GM18907 (cell line): ENCODE data around the gene SH3D21.

Source experiments
- ATAC-seq: cut with Tn5 transposase; IDR thresholded peaks from one replicate; pipeline ENCODE4 v1.9.1; 2021; ENCODE audit warnings: mild to moderate bottlenecking, moderate library complexity; ENCODE audit not compliant: unreplicated experiment

Gene SH3D21

DNA sequence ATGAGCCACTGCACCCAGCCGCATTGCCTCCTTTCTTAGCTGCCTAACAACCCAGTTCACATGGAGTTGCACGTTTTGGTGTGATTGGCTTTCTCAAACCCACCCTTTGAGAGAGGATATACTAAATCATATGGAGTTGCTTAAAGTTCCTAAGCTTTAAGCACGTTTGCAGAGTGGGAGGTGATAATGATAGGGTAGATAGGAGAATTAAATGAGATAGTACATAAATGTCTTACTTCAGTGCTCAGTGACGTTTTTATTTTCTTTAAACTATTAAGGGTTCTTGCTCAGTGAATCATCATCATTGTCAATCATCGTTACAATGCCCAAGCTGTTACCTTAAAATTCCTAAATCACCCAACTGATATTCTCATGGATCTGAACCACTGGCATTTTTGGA, 2.9 kb upstream of the SH3D21 start:
- no peak for ATAC-seq

DNA sequence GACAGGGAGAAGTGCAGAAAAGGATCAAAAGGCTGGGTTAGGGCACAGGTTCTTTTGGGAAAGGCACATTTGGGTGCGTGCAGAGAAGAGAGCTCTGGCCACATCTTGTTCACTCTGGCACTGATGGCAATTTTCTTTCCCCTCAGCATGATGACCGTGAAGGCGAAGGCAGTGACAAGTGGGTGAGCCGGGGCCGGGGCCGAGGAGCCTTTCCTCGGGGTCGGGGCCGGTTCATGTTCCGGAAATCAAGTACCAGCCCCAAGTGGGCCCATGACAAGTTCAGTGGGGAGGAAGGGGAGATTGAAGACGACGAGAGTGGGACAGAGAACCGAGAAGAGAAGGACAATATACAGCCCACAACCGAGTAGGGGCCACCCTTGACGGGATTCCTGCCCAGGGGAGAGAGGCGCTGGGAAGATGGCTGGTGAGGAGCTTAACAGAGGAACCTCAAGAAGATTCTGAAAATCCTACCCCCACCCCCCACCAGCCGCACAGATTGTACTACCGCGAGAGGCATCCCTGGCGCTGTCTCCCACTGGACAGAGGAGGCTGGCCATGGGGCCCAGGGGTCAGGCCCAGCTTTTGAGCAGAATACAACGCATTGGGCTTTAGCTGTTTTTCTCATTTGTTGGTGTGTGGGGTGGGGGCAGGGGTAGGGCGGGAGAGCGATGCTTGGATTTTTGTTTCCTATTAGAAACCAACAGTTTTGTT, 2.4 kb upstream of the SH3D21 start:
- no peak for ATAC-seq

DNA sequence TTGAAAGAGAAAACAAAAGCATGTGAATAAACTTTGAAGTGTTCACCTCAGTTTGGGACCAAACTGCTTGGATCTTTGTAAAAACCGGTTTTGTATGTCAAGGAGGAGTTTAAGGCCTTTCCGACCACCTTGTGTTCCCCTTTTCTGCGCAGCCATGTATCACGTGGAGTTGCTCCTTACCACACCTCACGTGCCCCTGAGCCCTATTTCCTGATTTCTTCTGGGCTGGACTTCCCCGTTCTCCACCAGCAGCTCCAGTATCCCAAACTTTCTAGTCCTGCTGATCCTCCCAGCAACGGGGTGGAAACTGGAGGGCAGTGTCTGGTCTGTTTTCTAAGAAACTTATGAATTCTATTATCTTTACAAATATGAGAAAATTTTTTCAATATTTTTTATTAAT, 1.6 kb upstream of the SH3D21 start:
- ATAC-seq = no peak

DNA sequence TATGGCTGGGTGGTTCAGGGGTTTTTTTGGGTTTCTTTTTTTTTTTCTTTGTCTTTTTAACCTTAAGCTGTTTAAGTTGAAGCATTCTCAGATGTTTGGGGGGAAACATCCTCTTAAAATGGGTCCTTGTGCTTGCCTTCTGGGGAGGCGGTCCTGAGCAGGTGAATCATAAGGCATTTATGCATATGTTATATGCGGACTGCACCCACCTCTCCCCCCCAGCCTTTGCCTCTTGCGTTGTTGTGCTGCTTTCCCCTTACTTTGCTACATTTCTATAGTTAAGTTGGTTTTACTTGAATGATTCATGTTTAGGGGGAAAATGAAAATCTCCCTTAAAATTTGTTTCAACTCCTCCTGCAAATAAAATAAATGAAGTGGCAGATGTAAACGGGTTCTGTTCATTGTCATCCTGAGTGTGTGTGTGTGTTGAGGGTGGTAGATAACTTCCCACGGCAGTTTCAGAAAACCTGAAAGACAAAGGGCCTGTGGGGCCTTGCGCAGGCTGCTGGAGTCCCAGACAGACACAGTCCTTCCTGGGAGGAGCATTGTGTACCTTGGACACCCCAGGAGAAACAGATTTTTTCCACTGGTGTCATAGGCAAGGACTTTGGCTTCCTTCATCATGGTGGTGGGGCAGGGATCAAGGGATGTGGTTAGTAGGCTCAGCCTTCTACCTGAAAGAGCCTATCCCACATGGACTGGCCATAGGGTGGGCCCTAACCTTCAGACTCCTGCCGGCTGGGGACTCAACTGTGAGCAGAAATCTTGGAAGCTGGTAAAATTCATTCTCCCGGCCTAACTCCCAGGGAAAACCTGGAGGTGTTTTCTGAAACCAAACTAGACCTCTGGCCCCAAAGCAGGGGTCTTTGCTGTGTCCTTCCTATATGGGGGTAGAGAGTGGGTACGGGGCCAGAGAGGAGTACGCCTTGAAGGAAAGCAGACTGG, 926 bp upstream of the SH3D21 start:
- ATAC-seq = no peak

- no peak for ATAC-seq
Observed at GRCh38 chr1:36305915-36306209, 306 bp upstream of the SH3D21 start.

DNA sequence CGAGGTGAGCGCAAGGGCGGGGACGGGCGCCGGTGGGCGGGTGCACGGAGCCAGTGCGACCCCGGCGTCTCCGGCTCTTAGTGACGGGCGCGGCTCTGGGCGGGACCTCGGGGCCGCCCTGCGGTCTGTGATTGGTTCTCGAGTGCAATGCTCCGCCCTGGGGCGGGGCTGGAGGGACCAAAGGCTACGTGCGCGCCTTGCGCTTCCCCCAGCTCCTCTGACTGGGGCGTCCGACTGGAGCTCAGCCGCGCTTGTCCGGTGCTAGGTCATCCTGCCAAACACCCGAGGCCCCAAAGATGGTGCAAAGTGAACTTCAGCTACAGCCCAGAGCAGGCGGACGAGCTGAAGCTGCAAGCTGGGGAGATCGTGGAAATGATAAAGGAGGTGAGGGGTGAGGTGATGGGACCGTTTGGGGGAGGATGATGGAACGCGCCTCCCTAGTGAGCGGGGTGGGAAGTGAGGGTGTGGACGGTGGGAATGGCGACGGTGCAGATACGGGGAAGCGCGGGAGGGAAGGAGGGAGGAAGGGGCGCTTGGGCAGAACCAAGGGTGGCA, 811 bp downstream of the SH3D21 start:
- peak; percentile 94 for ATAC-seq

- ATAC-seq = no peak
Observed at GRCh38 chr1:36307601-36308330, 1.6 kb downstream of the SH3D21 start.

GRCh38 chr1:36309397-36309796, 3.2 kb downstream of the SH3D21 start:
- no peak for ATAC-seq

DNA sequence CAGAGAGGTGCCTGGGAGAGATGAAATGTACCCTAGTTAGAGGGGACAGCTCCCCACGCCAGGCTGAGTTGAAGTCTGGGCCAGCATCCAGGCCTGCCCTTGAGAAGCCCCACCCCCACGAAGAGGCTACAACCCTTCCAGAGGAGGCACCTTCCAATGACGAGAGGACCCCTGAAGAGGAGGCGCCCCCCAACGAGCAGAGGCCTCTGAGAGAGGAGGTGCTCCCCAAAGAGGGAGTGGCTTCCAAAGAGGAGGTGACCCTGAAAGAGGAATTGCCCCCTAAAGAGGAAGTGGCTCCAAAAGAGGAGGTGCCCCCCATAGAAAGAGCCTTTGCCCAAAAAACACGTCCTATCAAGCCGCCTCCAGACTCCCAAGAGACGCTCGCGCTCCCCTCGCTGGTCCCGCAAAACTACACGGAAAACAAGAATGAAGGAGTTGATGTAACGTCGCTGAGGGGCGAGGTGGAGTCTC, 14.2 kb downstream of the SH3D21 start:
- ATAC-seq = no peak

- no peak for ATAC-seq
Observed at GRCh38 chr1:36320767-36321118, 14.6 kb downstream of the SH3D21 start.

DNA sequence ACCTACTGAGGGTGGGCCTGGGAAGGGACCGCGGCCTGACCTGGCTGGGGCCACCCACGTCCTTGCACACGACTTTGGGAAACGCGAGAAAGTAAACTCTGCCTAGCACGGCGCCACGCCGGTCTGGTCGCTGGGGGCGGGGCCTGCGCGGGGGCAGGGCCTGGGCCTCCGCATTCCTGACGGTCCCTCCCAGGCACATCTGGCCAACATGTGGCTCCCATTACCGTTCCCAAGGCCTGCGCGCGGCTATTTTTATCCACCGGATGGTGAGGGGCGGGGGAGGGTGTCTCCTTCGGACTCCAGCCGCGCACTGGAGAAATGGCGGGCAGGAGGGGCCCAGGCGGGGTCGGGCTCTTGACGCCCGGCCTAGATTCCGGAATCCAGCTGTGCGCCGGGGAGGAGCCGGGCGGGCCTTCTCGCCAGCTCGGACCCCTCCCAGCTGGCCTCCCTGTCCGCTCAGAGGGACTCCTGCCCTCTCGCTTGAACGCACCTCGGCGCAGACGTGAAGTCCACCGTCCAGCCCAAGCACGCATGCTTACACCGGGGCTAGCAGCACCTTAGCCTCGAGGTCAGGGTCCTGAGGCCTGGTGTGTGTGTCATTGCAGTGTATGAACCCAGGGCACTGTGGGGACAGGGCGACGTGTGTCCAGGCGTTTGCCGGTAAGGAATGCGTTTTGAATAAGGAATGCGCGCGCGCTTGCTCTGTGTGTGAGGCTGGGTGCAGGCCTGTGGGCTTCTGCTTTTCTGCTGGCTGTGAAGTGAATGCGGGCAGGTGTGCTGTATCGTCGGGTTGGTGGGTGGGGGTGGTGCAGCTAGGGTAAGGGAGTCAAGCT, 15.2 kb downstream of the SH3D21 start:
- no peak for ATAC-seq

GRCh38 chr1:36322041-36322785, 16.0 kb downstream of the SH3D21 start:
- no peak for ATAC-seq

GRCh38 chr1:36322786-36323635, 16.8 kb downstream of the SH3D21 start:
- no peak for ATAC-seq

DNA sequence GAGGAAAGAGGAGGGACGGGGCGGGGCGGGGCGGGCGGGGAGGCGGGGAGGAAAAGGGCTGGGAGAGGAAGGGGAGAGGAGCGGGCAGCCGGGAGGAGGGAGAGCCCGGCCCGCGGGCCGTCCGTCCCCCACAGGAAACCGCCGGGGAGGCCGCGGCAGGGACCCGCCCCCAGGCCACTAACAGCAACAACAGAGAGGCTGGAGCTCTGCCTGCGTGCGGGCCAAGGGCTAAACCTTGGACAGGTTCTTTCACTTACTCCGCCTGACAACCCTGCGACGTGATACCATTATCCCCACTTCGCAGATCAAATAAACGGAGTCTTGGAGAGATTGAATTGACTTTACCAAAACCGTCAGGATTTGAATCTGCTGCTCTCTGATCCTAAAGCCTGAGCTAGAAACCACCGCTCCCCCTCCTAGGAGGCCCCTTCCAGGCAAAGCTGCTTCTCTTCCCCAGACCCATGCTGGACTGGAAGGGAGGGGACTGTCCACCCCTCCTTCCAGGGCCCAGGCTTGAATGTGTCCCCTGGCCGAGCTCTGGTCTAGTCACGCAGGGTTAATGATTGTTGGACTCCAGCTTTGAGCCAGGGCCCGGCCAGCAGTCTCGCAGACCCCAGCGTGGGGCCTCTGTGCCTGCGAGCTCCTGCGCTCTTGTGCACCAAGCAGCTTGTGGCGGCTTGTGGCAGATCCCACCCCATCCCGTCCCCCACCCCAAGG, 17.6 kb downstream of the SH3D21 start, which contains the start of gene EVA1B:
Gene EVA1B, minus strand, starts transcription at position 10 of the 717 bp plus-strand sequence. CDS start 608 bp downstream, outside the sequence.
- ATAC-seq = no peak

- ATAC-seq = no peak
Observed at GRCh38 chr1:36324353-36324703, 18.2 kb downstream of the SH3D21 start.

GRCh38 chr1:36326499-36326898, 20.3 kb downstream of the SH3D21 start:
- no peak for ATAC-seq

GRCh38 chr1:36327421-36328087, 21.4 kb downstream of the SH3D21 start:
- ATAC-seq = no peak

GRCh38 chr1:36328088-36328480, 21.9 kb downstream of the SH3D21 start:
- ATAC-seq = no peak
